Caco-2 (cell line): ENCODE measurements around the gene TBC1D25. TPM values are rescaled to one million over a fixed set of nuclear protein-coding genes. Genes with fewer than 3 reads are reported as not detected.
"Not testable (repeated sequence)": the region's sequence is repeated elsewhere in the genome, so short reads cannot be mapped to it uniquely, and the experiment has no call there.

Source experiments
- BruUV-seq: library from RNA; stranded (reverse); fragments of 400-500 nt; replicated peaks from 2 replicates; lab custom pipeline; 2021; lab: Mats Ljungman, UMichigan
- CTCF ChIA-PET: fragments of 300-600 bp; sonication (Branson Sonifier 250); formaldehyde crosslinking; loops from one replicate; lab custom pipeline; 2022; ENCODE audit warnings: antibody characterized with exemption; lab: Charles Lee
- POLR2A ChIA-PET: fragments of 300-600 bp; sonication (Branson Sonifier 250); formaldehyde crosslinking; loops from one replicate; lab custom pipeline; 2022; ENCODE audit warnings: antibody characterized with exemption; lab: Charles Lee
- DNase-seq, 2 experiments: peaks; one replicate each; pipeline versions ENCODE4 v3.0.0 to v3.0.0-alpha.2; 2020 to 2022
- H3K27me3 ChIP-seq: replicated peaks from 2 replicates; pipeline ENCODE4 v1.6.0; 2011; ENCODE audit warnings: low read length; ENCODE audit not compliant: control insufficient read depth, insufficient read depth
- H3K36me3 ChIP-seq: 2 replicates; pipeline ENCODE4 v1.5.1; 2011; ENCODE audit warnings: low read length; ENCODE audit not compliant: control insufficient read depth, insufficient read depth
- H3K4me1 ChIP-seq: fragments of 250-450 bp; sonication (Bioruptor Pico); 2 replicates; pipeline ENCODE4 v1.5.1; 2020; ENCODE audit warnings: mild to moderate bottlenecking
- H3K4me3 ChIP-seq: 2 replicates; pipeline ENCODE4 v1.5.1; 2011; ENCODE audit warnings: low read depth, mild to moderate bottlenecking, control low read depth, low read length
- H3K9me3 ChIP-seq: fragments of 250-450 bp; sonication (Bioruptor Pico); 2 replicates; pipeline ENCODE4 v1.5.1; 2020; ENCODE audit warnings: mild to moderate bottlenecking, moderate library complexity
- H3K27ac Mint-ChIP-seq: one replicate; pipeline ENCODE4 v1.8.0; 2022; ENCODE audit warnings: mixed read lengths; ENCODE audit not compliant: unreplicated experiment
- H3K27me3 Mint-ChIP-seq: one replicate; pipeline ENCODE4 v1.8.0; 2022; ENCODE audit warnings: mixed read lengths; ENCODE audit not compliant: insufficient read depth, unreplicated experiment
- H3K36me3 Mint-ChIP-seq: one replicate; pipeline ENCODE4 v1.8.0; 2022; ENCODE audit warnings: mild to moderate bottlenecking, mixed read lengths; ENCODE audit not compliant: insufficient read depth, unreplicated experiment
- H3K4me1 Mint-ChIP-seq: one replicate; pipeline ENCODE4 v1.8.0; 2022; ENCODE audit warnings: low read depth, mixed read lengths; ENCODE audit not compliant: unreplicated experiment
- H3K4me3 Mint-ChIP-seq: one replicate; pipeline ENCODE4 v1.8.0; 2022; ENCODE audit warnings: mild to moderate bottlenecking, moderate library complexity, mixed read lengths; ENCODE audit not compliant: unreplicated experiment
- H3K9me3 Mint-ChIP-seq: one replicate; pipeline ENCODE4 v1.8.0; 2022; ENCODE audit warnings: mixed read lengths; ENCODE audit not compliant: unreplicated experiment
- CTCF ChIP-seq, 2 experiments: fragments of 200-600 bp in 1 of 2; IDR thresholded peaks; 1 replicate in 1 of 2; 2 replicates in 1 of 2; pipeline versions ENCODE4 v1.5.1 to v1.8.0; 2011 to 2022; ENCODE audit warnings: antibody characterized with exemption in 1 of 2, control low read depth in 1 of 2, inconsistent platforms in 1 of 2, low read depth in 1 of 2, low read length in 1 of 2, mild to moderate bottlenecking in 1 of 2, moderate library complexity in 1 of 2; ENCODE audit not compliant: insufficient read depth in 1 of 2, severe bottlenecking in 1 of 2, unreplicated experiment in 1 of 2
- intact Hi-C: fragments of 100-400 bp; cut with micrococcal nuclease; formaldehyde crosslinking; loops from one replicate; pipeline ENCODE4 v1.10.0; 2022; ENCODE audit not compliant: unreplicated experiment
- total RNA-seq: library from RNA; stranded (reverse); gene quantifications from 2 replicates; pipeline ENCODE4 v1.2.3, GENCODE V29; 2022

Gene TBC1D25
- total RNA-seq, 1 experiment from 2014 or later = 11.1 TPM

GRCh38 chrX:48541140-48541814 is 1.8 kb downstream of the TBC1D25 start:
- intact Hi-C loops = no loop called here
- H3K27ac Mint-ChIP-seq = no peak overlapping the region
- TF ChIP-seq CTCF (IDR thresholded peaks at IDR 0.05; ENCODE audit: insufficient read depth in 1 of 2, low read depth in 1 of 2, low read length in 1 of 2, severe bottlenecking in 1 of 2, unreplicated experiment in 1 of 2) = no peak
- no peaks in the 10 kb centered on the region for H3K4me1 ChIP-seq
- peaks cover 8% of the 10 kb centered on the region for H3K4me1 Mint-ChIP-seq
- no peak overlapping the region for H3K4me3 ChIP-seq
- no peaks in the 10 kb centered on the region for H3K9me3 ChIP-seq
- H3K4me3 Mint-ChIP-seq = no peak overlapping the region
- H3K9me3 Mint-ChIP-seq = no peaks in the 10 kb centered on the region
- H3K27me3 Mint-ChIP-seq = no peaks in the 10 kb centered on the region
- no peaks in the 10 kb centered on the region for H3K36me3 ChIP-seq
- ChIA-PET CTCF (no interaction called here), POLR2A (no interaction called here)
- peaks cover 38% of the 10 kb centered on the region for H3K36me3 Mint-ChIP-seq
- no peak for DNase-seq
- BruUV-seq = no TSS peak
- no peaks in the 10 kb centered on the region for H3K27me3 ChIP-seq

- no peaks in the 10 kb centered on the region for H3K9me3 ChIP-seq
- Mint-ChIP-seq H3K36me3 (peaks cover 20% of the 10 kb centered on the region), H3K9me3 (no peaks in the 10 kb centered on the region), H3K27me3 (no peaks in the 10 kb centered on the region), H3K4me3 (no peak overlapping the region), H3K4me1 (no peaks in the 10 kb centered on the region), H3K27ac (no peak overlapping the region)
- DNase-seq = no peak
- H3K36me3 ChIP-seq = no peaks in the 10 kb centered on the region
- no peak overlapping the region for H3K4me3 ChIP-seq
- H3K4me1 ChIP-seq = no peaks in the 10 kb centered on the region
- intact Hi-C loops = no loop called here
- POLR2A ChIA-PET = no interaction called here
- no peaks in the 10 kb centered on the region for H3K27me3 ChIP-seq
- TF ChIP-seq CTCF (IDR thresholded peaks at IDR 0.05; ENCODE audit: insufficient read depth in 1 of 2, low read depth in 1 of 2, low read length in 1 of 2, severe bottlenecking in 1 of 2, unreplicated experiment in 1 of 2) = no peak
- no TSS peak for BruUV-seq
- CTCF ChIA-PET = no interaction called here
Measured at GRCh38 chrX:48548871-48549270, 9.4 kb downstream of the TBC1D25 start.

GRCh38 chrX:48555731-48556325 is 16.3 kb downstream of the TBC1D25 start:
- H3K4me1 ChIP-seq, H3K9me3 ChIP-seq, BruUV-seq, DNase-seq, H3K4me1 Mint-ChIP-seq, H3K4me3 ChIP-seq, H3K4me3 Mint-ChIP-seq, H3K27me3 Mint-ChIP-seq, CTCF ChIA-PET, H3K27me3 ChIP-seq, POLR2A ChIA-PET, H3K9me3 Mint-ChIP-seq, intact Hi-C loops, H3K36me3 ChIP-seq, H3K27ac Mint-ChIP-seq: not testable (repeated sequence)
- peaks cover 16% of the 10 kb centered on the region for H3K36me3 Mint-ChIP-seq
